HG03571 (cell line): Measurements from ENCODE around the gene ATXN1.
A peak's percentile ranks its signal among the peaks of the same experiment; 100 is the strongest.
"Not testable (repeated sequence)": the region's sequence is repeated elsewhere in the genome, so short reads cannot be mapped to it uniquely, and the experiment has no call there.

ENCODE experiments used
- ATAC-seq: cut with Tn5 transposase; IDR thresholded peaks from one replicate; pipeline ENCODE4 v1.9.1; 2021; ENCODE audit not compliant: unreplicated experiment

The ATXN1 gene

GRCh38 chr6:16656451-16656850 lies 104.8 kb downstream of the ATXN1 start:
- no peak for ATAC-seq

DNA sequence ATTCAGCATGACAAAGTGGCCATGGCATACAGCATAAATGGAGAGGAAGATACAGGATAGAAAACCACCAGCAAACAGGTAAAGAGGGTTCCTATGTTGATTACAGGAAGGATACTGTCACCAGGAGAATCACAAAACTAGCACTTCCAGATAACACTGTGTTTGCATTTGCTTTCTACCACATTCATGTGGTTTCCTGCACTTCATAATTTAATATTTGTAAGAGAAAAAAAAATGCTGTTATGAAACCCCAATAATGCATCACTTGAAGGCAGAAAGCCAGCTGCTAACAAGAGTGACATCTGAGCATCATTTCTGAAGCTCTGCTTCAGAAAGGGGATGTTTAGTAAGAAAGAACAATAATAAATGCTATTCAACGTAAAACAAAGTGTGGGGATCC lies 106.6 kb downstream of the ATXN1 start:
- peak; percentile 27 for ATAC-seq

- ATAC-seq: no peak
These were observed 108.0 kb downstream of the ATXN1 start for GRCh38 chr6:16653226-16653625.

- ATAC-seq: peak; percentile 92
These were observed 109.4 kb downstream of the ATXN1 start for GRCh38 chr6:16651871-16652270.

DNA sequence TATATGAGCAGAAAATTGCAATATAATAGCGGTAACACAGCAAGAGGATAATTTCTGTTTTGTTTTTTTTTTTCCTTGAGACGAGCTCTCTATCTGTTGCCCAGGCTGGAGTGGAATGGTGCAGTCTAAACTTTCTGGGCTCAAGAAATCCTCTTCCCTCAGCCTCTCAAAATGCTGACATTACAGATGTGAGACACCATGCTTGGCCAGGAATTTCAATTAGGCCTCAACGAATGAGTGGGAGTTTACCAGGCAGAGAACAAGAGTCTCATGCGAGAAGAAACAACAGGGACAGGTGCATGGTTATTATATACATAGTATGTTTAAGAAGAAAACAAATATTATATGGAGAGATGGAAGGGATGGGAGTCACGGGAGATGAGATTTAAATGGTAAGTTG lies 111.4 kb downstream of the ATXN1 start:
- no peak for ATAC-seq

DNA sequence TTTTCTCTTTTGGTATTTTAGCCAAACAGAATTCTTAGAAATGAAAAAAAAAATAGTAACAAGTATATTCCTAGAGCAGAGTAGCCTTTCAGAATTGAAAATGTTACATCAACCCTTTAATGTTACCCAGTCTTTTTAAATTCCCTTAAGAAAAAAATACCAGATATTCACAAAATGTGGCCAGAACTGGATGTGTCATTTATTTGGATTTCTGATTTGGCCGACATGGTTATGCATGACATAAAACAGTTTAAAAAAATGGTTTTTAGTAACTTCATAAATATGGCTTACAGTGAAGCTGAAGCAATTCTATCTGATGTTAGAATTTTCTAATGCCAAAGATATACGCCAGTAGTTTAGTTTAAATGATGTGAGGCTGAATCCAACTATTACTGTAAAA lies 112.0 kb downstream of the ATXN1 start:
- no peak for ATAC-seq

DNA sequence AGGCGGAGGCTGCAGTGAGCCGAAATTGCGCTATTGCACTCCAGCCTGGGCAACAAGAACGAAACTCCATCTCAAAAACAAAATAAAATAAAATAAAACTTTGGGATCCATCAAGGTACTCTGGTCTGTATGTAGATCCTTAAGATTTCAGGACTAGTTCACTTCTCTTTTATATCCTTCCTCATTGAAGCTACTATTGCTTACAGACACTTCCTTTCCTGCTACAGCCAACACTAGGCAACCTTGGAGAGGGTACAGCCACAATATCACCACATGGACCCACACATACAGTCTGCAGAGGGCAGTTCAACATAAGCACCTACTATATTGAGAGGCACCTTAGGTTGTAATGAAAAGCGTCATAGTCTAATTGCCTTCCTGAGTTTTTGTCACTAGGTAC lies 113.3 kb downstream of the ATXN1 start:
- ATAC-seq: no peak

GRCh38 chr6:16647422-16647821 lies 113.8 kb downstream of the ATXN1 start:
- ATAC-seq: no peak

DNA sequence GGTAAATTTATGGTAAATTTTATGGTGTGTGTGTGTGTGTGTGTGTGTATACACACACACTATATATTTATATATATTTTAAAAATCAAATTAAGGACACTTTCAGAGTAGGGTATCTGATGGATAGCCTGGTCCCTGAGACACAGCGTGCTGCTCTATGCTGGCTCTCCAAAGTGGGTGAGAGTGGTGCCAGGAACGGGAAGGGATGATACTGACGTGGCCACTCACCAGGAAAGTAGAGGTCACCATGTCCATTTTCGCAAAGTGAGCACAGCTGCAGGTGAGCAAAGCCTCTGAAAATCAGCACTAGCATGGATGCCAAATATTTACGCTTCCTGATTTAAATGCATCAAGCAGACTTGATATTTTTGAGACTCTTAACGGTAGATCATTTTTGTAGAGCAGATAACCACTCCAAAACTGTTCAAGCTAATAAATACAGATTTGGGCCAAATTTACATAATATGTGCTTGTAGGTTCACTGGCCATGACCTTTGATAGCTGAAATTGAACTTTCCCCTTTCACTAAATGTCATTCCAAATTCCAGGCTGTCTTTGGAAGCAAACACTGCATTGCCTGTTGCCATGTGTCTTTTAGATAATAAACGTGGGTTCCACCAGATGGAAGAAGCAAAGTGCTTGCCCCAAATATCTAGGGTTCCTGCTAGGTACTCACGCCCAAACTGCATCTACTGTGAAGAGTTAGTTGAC lies 116.6 kb downstream of the ATXN1 start:
- no peak for ATAC-seq

- no peak for ATAC-seq
These were observed 121.4 kb downstream of the ATXN1 start for GRCh38 chr6:16639684-16640480.

GRCh38 chr6:16637635-16638034 lies 123.6 kb downstream of the ATXN1 start:
- no peak for ATAC-seq

DNA sequence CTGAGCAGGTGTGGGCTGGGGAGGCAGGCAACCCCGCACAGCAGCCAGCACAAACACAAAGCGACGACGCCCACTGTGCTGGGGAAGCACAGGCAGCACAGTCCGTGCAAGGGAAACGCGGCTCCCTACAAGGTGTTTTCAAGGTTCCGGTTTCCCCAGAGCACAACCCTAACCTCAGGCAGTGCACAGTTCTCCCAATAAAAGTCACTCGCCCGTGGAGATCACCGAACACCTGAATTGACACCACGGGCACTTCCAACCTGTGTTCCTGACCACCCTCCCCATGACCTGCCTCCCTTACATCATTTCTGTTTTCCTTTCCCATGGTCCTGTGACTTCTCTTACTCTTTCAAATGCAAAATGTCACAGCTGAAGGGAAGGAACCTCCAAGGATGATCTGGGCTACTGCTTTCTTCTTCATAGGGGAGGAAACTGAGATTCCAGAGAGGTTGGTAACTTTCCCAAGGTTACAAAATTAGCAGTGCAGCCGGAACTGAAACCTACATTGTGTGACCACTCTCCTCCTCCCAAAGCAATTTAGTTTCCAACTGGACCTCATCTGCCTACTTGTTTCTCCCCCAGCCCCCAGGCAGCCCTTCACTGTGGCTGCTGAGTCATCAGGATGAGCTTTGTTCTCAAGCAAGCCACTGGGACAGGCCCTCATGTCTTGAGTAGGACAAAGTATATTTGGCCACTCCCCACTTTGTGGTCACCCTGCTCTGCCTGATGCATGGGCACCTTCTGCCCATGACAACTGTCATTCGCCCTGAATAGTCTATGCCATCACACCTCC lies 125.3 kb downstream of the ATXN1 start:
- peak; percentile 39 for ATAC-seq

DNA sequence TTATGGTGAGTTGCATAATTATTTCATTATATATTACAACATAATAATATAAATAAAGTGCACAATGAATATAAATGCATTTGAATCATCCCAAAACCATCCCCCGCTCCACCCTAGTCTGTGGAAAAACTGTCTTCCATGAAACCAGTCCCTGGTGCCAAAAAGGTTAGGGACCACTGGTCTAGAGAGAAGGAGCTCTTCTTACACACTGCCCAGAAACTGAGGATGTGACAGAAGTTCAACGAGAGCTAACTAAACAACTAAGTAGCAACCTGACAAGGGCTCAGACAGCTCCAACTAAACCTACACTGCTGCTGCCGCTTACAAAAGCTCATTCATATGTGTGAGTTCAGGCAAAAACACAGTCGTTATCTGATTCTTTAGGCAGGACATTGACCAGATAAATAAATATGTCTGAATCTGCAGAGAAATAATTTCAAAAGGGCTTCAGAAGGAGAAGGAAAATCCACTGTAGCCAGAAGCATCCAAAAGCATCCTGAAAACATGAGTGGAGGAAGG lies 125.9 kb downstream of the ATXN1 start:
- ATAC-seq: no peak

DNA sequence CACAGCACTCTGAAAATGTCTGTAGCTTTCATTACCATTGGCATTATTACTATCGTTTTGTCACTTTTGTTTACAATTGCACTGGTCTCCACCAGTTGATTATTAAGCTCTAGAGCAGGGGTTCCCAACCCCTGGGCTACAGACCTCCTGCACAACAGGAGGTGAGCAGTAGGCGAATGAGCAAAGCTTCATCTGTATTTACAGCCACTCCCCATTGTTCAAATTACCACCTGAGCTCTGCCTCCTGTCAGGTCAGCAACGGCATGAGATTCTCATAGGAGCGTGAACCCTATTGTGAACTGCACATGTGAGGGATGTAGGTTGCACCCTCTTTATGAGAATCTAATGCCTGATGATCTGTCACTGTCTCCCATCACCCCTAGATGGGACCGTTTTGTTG lies 126.4 kb downstream of the ATXN1 start:
- no peak for ATAC-seq

DNA sequence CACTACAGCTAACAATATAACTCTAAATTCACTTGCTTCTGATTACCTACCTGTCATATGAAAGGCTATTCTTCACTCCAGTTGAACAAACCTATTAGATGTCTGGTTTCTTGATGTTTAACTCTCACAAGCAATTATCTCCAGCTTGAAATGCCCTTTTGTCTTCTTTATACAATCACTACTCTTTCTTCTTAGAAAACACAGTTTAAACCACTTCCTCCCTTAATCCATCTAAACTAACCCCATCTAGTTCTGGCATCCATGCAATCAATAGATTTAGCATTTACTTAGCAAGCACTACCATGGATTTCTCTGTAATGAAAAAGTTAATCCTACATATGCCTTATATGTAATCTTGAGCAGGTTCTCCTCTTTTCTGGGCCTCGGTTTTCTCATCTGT lies 127.3 kb downstream of the ATXN1 start:
- ATAC-seq: no peak

- no peak for ATAC-seq
These were observed 127.8 kb downstream of the ATXN1 start for GRCh38 chr6:16633465-16633864.

- ATAC-seq: no peak
These were observed 129.2 kb downstream of the ATXN1 start for GRCh38 chr6:16632101-16632500.

DNA sequence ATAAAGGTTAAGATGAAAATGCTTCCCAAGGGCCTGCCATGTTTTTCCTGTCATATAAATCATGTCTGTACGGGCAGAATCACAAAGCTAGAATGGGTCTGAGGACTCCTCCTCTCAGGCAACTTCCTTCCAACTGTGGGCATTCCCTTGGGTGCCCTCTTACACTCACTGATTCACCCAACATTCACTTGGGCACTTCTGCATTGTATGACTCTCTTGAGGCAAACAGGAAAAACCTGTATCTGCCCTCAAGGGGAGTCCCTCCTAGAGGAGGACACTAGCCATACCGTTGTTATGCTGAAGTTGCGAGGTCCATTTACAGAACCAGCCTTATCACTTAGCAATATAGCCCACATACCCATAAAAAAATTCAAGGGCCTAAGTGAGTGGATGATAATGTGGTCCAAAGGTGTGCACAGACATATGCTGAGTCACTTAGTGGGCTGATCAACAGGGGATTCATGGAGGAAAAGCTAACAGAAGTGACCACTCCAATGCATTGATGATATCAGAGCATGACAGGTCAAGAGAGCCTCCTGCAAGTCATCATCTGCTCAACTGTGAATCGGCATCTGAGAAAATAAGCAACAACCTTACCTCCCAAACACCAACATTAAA lies 131.1 kb downstream of the ATXN1 start:
- ATAC-seq: no peak

DNA sequence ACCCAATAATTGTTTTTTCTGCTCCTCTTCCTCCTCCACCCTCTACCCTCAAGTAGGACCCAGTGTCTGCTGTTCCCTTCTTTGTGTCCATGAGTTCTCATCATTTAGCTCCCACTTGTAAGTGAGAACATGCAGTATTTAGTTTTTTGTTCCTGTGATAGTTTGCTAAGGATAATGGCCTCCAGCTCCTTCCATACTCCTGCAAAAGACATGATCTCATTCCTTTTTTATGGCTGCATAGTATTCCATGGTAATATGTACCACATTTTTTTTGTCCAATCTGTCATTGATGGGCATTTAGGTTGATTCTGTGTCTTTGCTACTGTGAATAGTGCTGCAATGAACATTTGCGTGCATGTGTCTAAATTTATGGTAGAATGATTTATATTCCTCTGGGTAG lies 132.7 kb downstream of the ATXN1 start:
- not testable (repeated sequence) for ATAC-seq

GRCh38 chr6:16626650-16627049 lies 134.6 kb downstream of the ATXN1 start:
- ATAC-seq: no peak
